A549 (cell line): ENCODE measurements around the gene TKTL1. TPM values are rescaled to one million over a fixed set of nuclear protein-coding genes. Genes with fewer than 3 reads are reported as not detected.

ENCODE experiments used
- ATAC-seq, 2 experiments: fragments of 200-7000 bp in 1 of 2; fragments of >200 bp in 1 of 2; cut with Nextera tagmentation in 1 of 2; cut with Tn5 transposase in 1 of 2; 3 replicates each; pipeline versions ENCODE4 v1.8.0 to v1.9.1; 2018 to 2020; ENCODE audit warnings: mild to moderate bottlenecking in 1 of 2, moderate library complexity in 1 of 2
- CTCF ChIA-PET: fragments of 300-600 bp; sonication (Branson Sonifier 250); formaldehyde crosslinking; extraction: SDS; loops from one replicate; lab custom pipeline; 2021; ENCODE audit warnings: antibody characterized with exemption, inconsistent platforms; lab: Yijun Ruan, JAX
- POLR2A ChIA-PET: fragments of 350-600 bp; formaldehyde crosslinking; extraction: SDS; loops from one replicate; lab custom pipeline; 2021; ENCODE audit warnings: antibody characterized with exemption, inconsistent platforms; lab: Yijun Ruan, JAX
- DNase-seq, 2 experiments: peaks; one replicate each; pipeline versions ENCODE4 v3.0.0 to v3.0.0-alpha.2; 2011 to 2016; ENCODE audit warnings: low read depth in 1 of 2, low spot score in 1 of 2
- FAIRE-seq: peaks from 2 replicates; lab custom pipeline; 2011; peaks lifted over from hg19 to GRCh38; lab: Jason Lieb, UNC
- H3K27ac ChIP-seq, 2 experiments: fragments of >200 bp; sonication (Bioruptor Twin); formaldehyde crosslinking; 3 replicates each; pipeline ENCODE4 v1.5.1; 2016 to 2017
- H3K4me1 ChIP-seq: fragments of >200 bp; sonication (Bioruptor Twin); formaldehyde crosslinking; 3 replicates; pipeline ENCODE4 v1.6.1; 2016
- H3K4me2 ChIP-seq: fragments of >200 bp; sonication (Bioruptor Twin); formaldehyde crosslinking; 3 replicates; pipeline ENCODE4 v1.6.1; 2016
- H3K4me3 ChIP-seq: fragments of >200 bp; sonication (Bioruptor Twin); formaldehyde crosslinking; 3 replicates; pipeline ENCODE4 v1.5.1; 2016
- H3K9me3 ChIP-seq: fragments of >200 bp; sonication (Bioruptor Twin); formaldehyde crosslinking; 3 replicates; pipeline ENCODE4 v1.6.1; 2016
- CBX2 ChIP-seq: fragments of 200-600 bp; sonication (generic); IDR thresholded peaks from 2 replicates; pipeline ENCODE4 v1.6.1; 2016; ENCODE audit warnings: low read depth, mild to moderate bottlenecking, borderline replicate concordance
- EHF ChIP-seq: fragments of 250-450 bp; sonication (Bioruptor Pico); IDR thresholded peaks from 2 replicates; pipeline ENCODE4 v1.5.0; 2020; ENCODE audit warnings: mild to moderate bottlenecking
- EP300 ChIP-seq, 2 experiments: fragments of >200 bp; sonication (Bioruptor Twin); formaldehyde crosslinking; IDR thresholded peaks; 2 replicates in 1 of 2; 3 replicates in 1 of 2; pipeline ENCODE4 v1.6.1; 2016 to 2017
- ESRRA ChIP-seq: fragments of 150-350 bp; IDR thresholded peaks from 2 replicates; pipeline ENCODE4 v1.6.1; 2014; ENCODE audit warnings: mild to moderate bottlenecking, low read length, borderline replicate concordance
- FOSL2 ChIP-seq, 2 experiments: fragments of 450-650 bp in 1 of 2; fragments of >200 bp in 1 of 2; sonication (Bioruptor Twin) in 1 of 2; formaldehyde crosslinking; IDR thresholded peaks; 2 replicates each; pipeline versions ENCODE4 v1.5.0 to v1.6.1; 2016 to 2020; ENCODE audit warnings: mild to moderate bottlenecking in 1 of 2, moderate library complexity in 1 of 2
- HOXB13 ChIP-seq: fragments of 250-450 bp; sonication (Bioruptor Pico); IDR thresholded peaks from 2 replicates; pipeline ENCODE4 v1.5.0; 2020; ENCODE audit warnings: low read depth, mild to moderate bottlenecking, moderate library complexity
- JUN ChIP-seq, 2 experiments: fragments of >200 bp; sonication (Bioruptor Twin); formaldehyde crosslinking; IDR thresholded peaks; 2 replicates in 1 of 2; 3 replicates in 1 of 2; pipeline ENCODE4 v1.6.1; 2016 to 2017
- KDM1A ChIP-seq: fragments of 200-600 bp; sonication (generic); IDR thresholded peaks from 2 replicates; pipeline ENCODE4 v1.6.1; 2016; ENCODE audit warnings: low read depth, mild to moderate bottlenecking
- POLR2A ChIP-seq: IDR thresholded peaks from 2 replicates; pipeline ENCODE4 v1.6.1; 2012; ENCODE audit warnings: mild to moderate bottlenecking, low read length
- RAD21 ChIP-seq, 2 experiments: fragments of >200 bp in 1 of 2; sonication (Bioruptor Twin) in 1 of 2; formaldehyde crosslinking in 1 of 2; IDR thresholded peaks in 1 of 2; conservative IDR thresholded peaks in 1 of 2; 2 replicates in 1 of 2; 3 replicates in 1 of 2; pipeline ENCODE4 v1.6.1; 2012 to 2018; ENCODE audit warnings: inconsistent platforms in 1 of 2
- RCOR1 ChIP-seq: fragments of 150-350 bp; IDR thresholded peaks from 2 replicates; pipeline ENCODE4 v1.6.1; 2014; ENCODE audit warnings: antibody characterized with exemption, low read length, low read depth
- RFX5 ChIP-seq: fragments of 450-650 bp; IDR thresholded peaks from 2 replicates; pipeline ENCODE4 v1.7.1; 2014; ENCODE audit warnings: antibody characterized with exemption, mild to moderate bottlenecking, moderate library complexity
- SMC3 ChIP-seq: fragments of >200 bp; sonication (Bioruptor Twin); formaldehyde crosslinking; IDR thresholded peaks from 3 replicates; pipeline ENCODE4 v1.6.1; 2018; ENCODE audit warnings: inconsistent platforms
- TFCP2L1 ChIP-seq: fragments of 250-450 bp; sonication (Bioruptor Pico); IDR thresholded peaks from 2 replicates; pipeline ENCODE4 v1.5.0; 2021; ENCODE audit warnings: mild to moderate bottlenecking
- ZC3H11A ChIP-seq: fragments of 450-650 bp; IDR thresholded peaks from 2 replicates; pipeline ENCODE4 v1.6.1; 2014; ENCODE audit warnings: antibody characterized with exemption, mild to moderate bottlenecking
- WGBS: methylation state at CpG from one replicate; pipeline ENCODE4 v1.1.6; 2017; ENCODE audit errors: missing lambda C conversion rate; 5-methylcytosine and 5-hydroxymethylcytosine counted together
- polyA plus RNA-seq, 4 experiments: library from polyadenylated mRNA; depleted of rRNA in 3 of 4; stranded (reverse); fragments of >200 nt; fragmentation: RNase III in 1 of 4; extraction: RNeasy Plus Mini Kit Qiagen cat#74134 plus additional on column Dnase treatment in 1 of 4; gene quantifications; 2 replicates in 3 of 4; 3 replicates in 1 of 4; pipeline ENCODE4 v1.2.3, GENCODE V29; 2011 to 2017
- TF ChIP-seq, protein P1 (sequence below): IDR thresholded peaks from 2 replicates; pipeline ENCODE4 v1.6.1; 2012; ENCODE audit warnings: low read depth, borderline replicate concordance
- TF ChIP-seq, protein P2 (sequence below): IDR thresholded peaks from 2 replicates; pipeline ENCODE4 v1.6.1; 2012
- TF ChIP-seq, protein P3 (sequence below): fragments of >200 bp; sonication (Bioruptor Twin); formaldehyde crosslinking; IDR thresholded peaks from 3 replicates; pipeline ENCODE4 v1.5.1; 2016

Gene TKTL1
- polyA plus RNA-seq, 2 of the 4 experiments (the other 2 are of a cell fraction) = 0.14 TPM; not detected in 1

- TF ChIP-seq, protein P1, sequence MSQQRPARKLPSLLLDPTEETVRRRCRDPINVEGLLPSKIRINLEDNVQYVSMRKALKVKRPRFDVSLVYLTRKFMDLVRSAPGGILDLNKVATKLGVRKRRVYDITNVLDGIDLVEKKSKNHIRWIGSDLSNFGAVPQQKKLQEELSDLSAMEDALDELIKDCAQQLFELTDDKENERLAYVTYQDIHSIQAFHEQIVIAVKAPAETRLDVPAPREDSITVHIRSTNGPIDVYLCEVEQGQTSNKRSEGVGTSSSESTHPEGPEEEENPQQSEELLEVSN = peak; percentile 31; the same call in 1 of the 2 replicates
- TF ChIP-seq TFCP2L1 (CRISPR knock-in tag) = no peak
- TF ChIP-seq EHF (CRISPR knock-in tag) = no peak
- TF ChIP-seq ESRRA = no peak
- TF ChIP-seq JUN (IDR thresholded peaks at IDR 0.05) = no peak
- no peak for TF ChIP-seq FOSL2 (IDR thresholded peaks at IDR 0.05)
- no peak for TF ChIP-seq FOSL2 (CRISPR knock-in tag; IDR thresholded peaks at IDR 0.05)
- TF ChIP-seq CBX2 = no peak
- TF ChIP-seq ZC3H11A = no peak
- TF ChIP-seq RFX5 = no peak
- TF ChIP-seq RCOR1 = no peak
- no peak for TF ChIP-seq EP300 (IDR thresholded peaks at IDR 0.05)
Observed at GRCh38 chrX:154371789-154372300, 76.2 kb downstream of the TKTL1 start (continued).

GRCh38 chrX:154372612-154373022, 77.0 kb downstream of the TKTL1 start:
- WGBS = 33% methylated on average over 5 of the region's 5 CpGs
- Histone ChIP-seq H3K9me3 (no peaks in the 10 kb centered on the region), H3K4me2 (peak overlapping the region; percentile 99), H3K27ac (peak overlapping the region; percentile 86 to 100), H3K4me3 (no peak overlapping the region; the same call in 2 of the 3 replicates), H3K4me1 (peaks cover 35% of the 10 kb centered on the region)
- CTCF ChIA-PET = interaction anchor here (0.6 to 3.8 kb wide), 30 partner anchors 7 to 393 kb away, joined by 3 to 49 read pairs (median 6); partner anchors contain the start of genes DNASE1L1, FAM3A, IKBKG and RPL10
- peak in 1 of 2 experiments; percentile 17; a peak in 3 of 6 replicates for ATAC-seq
- FAIRE-seq = no peak
- peak; percentile 27 to 76 for DNase-seq
- POLR2A ChIA-PET = interaction anchor here (0.8 to 1.7 kb wide), 4 partner anchors 11 to 154 kb away, joined by 3 to 17 read pairs (median 4); partner anchors contain the start of genes RPL10 and TAFAZZIN
- TF ChIP-seq HOXB13 (CRISPR knock-in tag) = no peak
- TF ChIP-seq, protein P2, sequence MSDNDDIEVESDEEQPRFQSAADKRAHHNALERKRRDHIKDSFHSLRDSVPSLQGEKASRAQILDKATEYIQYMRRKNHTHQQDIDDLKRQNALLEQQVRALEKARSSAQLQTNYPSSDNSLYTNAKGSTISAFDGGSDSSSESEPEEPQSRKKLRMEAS = peak; percentile 47

DNA sequence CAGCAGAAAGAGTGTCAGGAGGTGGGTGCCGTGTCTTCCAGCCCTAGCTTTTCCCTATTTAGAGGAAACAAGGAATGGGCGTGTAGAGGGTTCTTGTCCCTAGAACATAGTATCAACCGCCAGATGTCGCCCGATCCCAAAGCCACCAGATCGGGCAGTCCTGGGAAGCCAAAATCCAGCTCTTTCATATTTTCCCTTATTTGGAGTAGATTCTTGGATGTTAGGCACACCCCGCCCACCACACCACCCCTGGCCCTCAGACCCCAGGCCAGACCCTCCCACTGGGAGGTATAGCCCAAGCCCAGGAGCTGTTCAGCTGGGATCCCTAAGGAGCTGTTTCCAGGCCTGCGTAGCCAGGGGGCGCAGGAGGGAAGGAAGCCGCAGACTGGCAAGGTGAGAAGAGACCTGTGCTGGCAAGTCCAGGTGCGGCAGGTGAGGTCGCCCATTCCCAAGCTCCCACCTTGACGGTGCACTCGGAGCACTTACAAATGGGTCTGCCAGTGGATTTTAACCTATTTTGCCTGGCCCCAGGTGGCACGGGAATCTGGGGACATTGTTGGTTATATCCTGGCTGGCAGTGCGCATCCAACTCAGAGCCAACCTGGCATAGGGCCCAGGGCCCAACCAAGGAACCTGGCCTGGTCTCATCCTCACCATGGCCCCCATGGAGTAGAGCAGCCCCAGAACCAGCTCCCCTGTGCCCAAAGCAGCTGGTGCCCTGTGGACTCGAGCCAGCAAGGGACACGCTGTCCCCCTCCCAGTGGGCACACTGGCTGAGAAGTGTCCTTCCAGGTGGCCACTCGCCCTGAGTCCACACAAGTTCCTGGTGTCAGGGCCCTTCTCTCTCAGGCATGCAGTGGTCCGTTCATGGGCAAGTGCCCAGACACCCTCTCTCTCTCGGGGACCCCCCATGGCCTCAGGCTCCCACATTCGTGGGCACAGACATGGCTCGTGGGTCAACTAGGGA, 78.0 kb downstream of the TKTL1 start:
- peak; percentile 67 for FAIRE-seq
- Histone ChIP-seq H3K27ac (peak overlapping the region; percentile 86 to 100), H3K9me3 (no peaks in the 10 kb centered on the region), H3K4me1 (peaks cover 31% of the 10 kb centered on the region), H3K4me3 (peak overlapping the region; percentile 60)
- CTCF ChIA-PET = interaction anchor here (0.5 to 3.8 kb wide), 39 partner anchors 8 to 392 kb away, joined by 3 to 49 read pairs (median 4); partner anchors contain the start of genes DNASE1L1, FAM3A, IKBKG and RPL10
- peak; percentile 11 to 50; a peak in 3 of 6 replicates for ATAC-seq
- peak; percentile 72 to 88 for DNase-seq
- 24% methylated on average over 11 of the region's 23 CpGs for WGBS
- TF ChIP-seq, protein P2 = 0 out of 2 replicates have a peak, but pooled peaks have one; percentile 43
- TF ChIP-seq, protein P3, sequence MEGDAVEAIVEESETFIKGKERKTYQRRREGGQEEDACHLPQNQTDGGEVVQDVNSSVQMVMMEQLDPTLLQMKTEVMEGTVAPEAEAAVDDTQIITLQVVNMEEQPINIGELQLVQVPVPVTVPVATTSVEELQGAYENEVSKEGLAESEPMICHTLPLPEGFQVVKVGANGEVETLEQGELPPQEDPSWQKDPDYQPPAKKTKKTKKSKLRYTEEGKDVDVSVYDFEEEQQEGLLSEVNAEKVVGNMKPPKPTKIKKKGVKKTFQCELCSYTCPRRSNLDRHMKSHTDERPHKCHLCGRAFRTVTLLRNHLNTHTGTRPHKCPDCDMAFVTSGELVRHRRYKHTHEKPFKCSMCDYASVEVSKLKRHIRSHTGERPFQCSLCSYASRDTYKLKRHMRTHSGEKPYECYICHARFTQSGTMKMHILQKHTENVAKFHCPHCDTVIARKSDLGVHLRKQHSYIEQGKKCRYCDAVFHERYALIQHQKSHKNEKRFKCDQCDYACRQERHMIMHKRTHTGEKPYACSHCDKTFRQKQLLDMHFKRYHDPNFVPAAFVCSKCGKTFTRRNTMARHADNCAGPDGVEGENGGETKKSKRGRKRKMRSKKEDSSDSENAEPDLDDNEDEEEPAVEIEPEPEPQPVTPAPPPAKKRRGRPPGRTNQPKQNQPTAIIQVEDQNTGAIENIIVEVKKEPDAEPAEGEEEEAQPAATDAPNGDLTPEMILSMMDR = peak; percentile 95
- peak; percentile 32 to 59; a peak in 4 of 5 replicates for TF ChIP-seq RAD21 (conservative IDR thresholded peaks at IDR 0.05 in 1 of 2, IDR thresholded peaks at IDR 0.05 in 1 of 2)
- peak; percentile 62 for TF ChIP-seq SMC3
- 0 out of 2 replicates have a peak, but pooled peaks have one; percentile 6 for TF ChIP-seq POLR2A
- TF ChIP-seq KDM1A = no peak
- TF ChIP-seq, all 56 proteins: peak for 5
- POLR2A ChIA-PET = interaction anchor here (0.7 to 1.7 kb wide), 5 partner anchors 10 to 153 kb away, joined by 3 to 17 read pairs (median 4); partner anchors contain the start of genes FAM3A, RPL10 and TAFAZZIN
- H3K4me2 ChIP-seq = peak overlapping the region; percentile 99
